Inflammatory macrophage (primary cell): ENCODE measurements around the gene CGRRF1.

ENCODE experiments used
- DNase-seq, 2 donors: peaks; one replicate each; pipeline ENCODE4 v3.0.0-alpha.2; 2020 to 2022

Gene CGRRF1

GRCh38 chr14:54579621-54580020, 69.9 kb downstream of the CGRRF1 start:
- peak; percentile 48 to 51 for DNase-seq

GRCh38 chr14:54580933-54581332, 71.2 kb downstream of the CGRRF1 start:
- DNase-seq: no peak

GRCh38 chr14:54582334-54582733, 72.6 kb downstream of the CGRRF1 start:
- no peak for DNase-seq

- no peak for DNase-seq
Measured at GRCh38 chr14:54584097-54584496, 74.4 kb downstream of the CGRRF1 start.

GRCh38 chr14:54585214-54585613, 75.5 kb downstream of the CGRRF1 start:
- DNase-seq: no peak
